Islet of Langerhans (tissue), 1 donor: Measurements from ENCODE around the gene TMCO1.
A peak's percentile ranks its signal among the peaks of the same experiment; 100 is the strongest.
"Not testable (repeated sequence)": the region's sequence is repeated elsewhere in the genome, so short reads cannot be mapped to it uniquely, and the experiment has no call there.

Experiments used
- FAIRE-seq: peaks from one replicate; lab custom pipeline; 2011; peaks lifted over from hg19 to GRCh38; lab: Jason Lieb, UNC

The TMCO1 gene

GRCh38 chr1:165744913-165745312 lies 23.8 kb downstream of the TMCO1 start:
- FAIRE-seq, result not testable (repeated sequence)

GRCh38 chr1:165742194-165742593 lies 26.5 kb downstream of the TMCO1 start:
- FAIRE-seq, result no peak

- FAIRE-seq, result no peak
Observed at GRCh38 chr1:165738794-165739193, 29.9 kb downstream of the TMCO1 start.

GRCh38 chr1:165737196-165737595 lies 31.5 kb downstream of the TMCO1 start:
- FAIRE-seq, result peak; percentile 76

GRCh38 chr1:165734906-165735305 lies 33.8 kb downstream of the TMCO1 start:
- no peak for FAIRE-seq

GRCh38 chr1:165726841-165727240 lies 41.8 kb downstream of the TMCO1 start:
- no peak for FAIRE-seq

- FAIRE-seq, result no peak
Observed at GRCh38 chr1:165726169-165726568, 42.5 kb downstream of the TMCO1 start.

- FAIRE-seq, result peak; percentile 88
Observed at GRCh38 chr1:165717918-165718515, 50.7 kb downstream of the TMCO1 start.

- FAIRE-seq, result not testable (repeated sequence)
Observed at GRCh38 chr1:165716265-165717051, 52.2 kb downstream of the TMCO1 start.

- no peak for FAIRE-seq
Observed at GRCh38 chr1:165712764-165713163, 55.9 kb downstream of the TMCO1 start.

GRCh38 chr1:165707984-165708706 lies 60.5 kb downstream of the TMCO1 start:
- no peak for FAIRE-seq

GRCh38 chr1:165703648-165704047 lies 65.0 kb downstream of the TMCO1 start:
- FAIRE-seq, result no peak

- FAIRE-seq, result not testable (repeated sequence)
Observed at GRCh38 chr1:165701922-165702321, 66.7 kb downstream of the TMCO1 start.

- FAIRE-seq, result no peak
Observed at GRCh38 chr1:165699577-165699976, 69.1 kb downstream of the TMCO1 start.

GRCh38 chr1:165698761-165699052 lies 70.0 kb downstream of the TMCO1 start:
- no peak for FAIRE-seq

GRCh38 chr1:165697881-165698760 lies 70.5 kb downstream of the TMCO1 start, which contains the start of gene ALDH9A1:
TSS of gene ALDH9A1 (minus strand) at chr1:165698562. CDS start at chr1:165698558, 4 bp downstream.
- FAIRE-seq, result no peak

- FAIRE-seq, result no peak
Observed at GRCh38 chr1:165697491-165697880, 71.2 kb downstream of the TMCO1 start.

- FAIRE-seq, result no peak
Observed at GRCh38 chr1:165696625-165697100, 72.0 kb downstream of the TMCO1 start.

GRCh38 chr1:165695031-165695430 lies 73.6 kb downstream of the TMCO1 start:
- no peak for FAIRE-seq

GRCh38 chr1:165688046-165688445 lies 80.6 kb downstream of the TMCO1 start:
- no peak for FAIRE-seq

- no peak for FAIRE-seq
Observed at GRCh38 chr1:165686971-165687433, 81.7 kb downstream of the TMCO1 start.
